Adrenal gland (tissue), 12 donors: ENCODE data around the gene EIF1AD. TPM values are rescaled to one million over a fixed set of nuclear protein-coding genes. Genes with fewer than 3 reads are reported as not detected.

Source experiments
- DNase-seq, 7 donors: peaks; one replicate each; pipeline ENCODE4 v3.0.0-alpha.2; 2019 to 2020
- H3K27ac ChIP-seq, 5 donors: fragments of 200-600 bp; sonication (generic) in 4 of 5; 1 replicate in 3 of 5; 2 replicates in 2 of 5; pipeline versions ENCODE4 v1.5.1 to v1.8.0; 2016 to 2020; ENCODE audit warnings: mild to moderate bottlenecking in 1 of 5
- H3K27me3 ChIP-seq: fragments of 200-600 bp; 2 replicates; pipeline ENCODE4 v1.8.0; 2021
- H3K36me3 ChIP-seq, 2 donors: fragments of 200-600 bp; replicated peaks in 1 of 2; 1 replicate in 1 of 2; 2 replicates in 1 of 2; pipeline versions ENCODE4 v1.5.1 to v1.8.0; 2018 to 2022
- H3K4me1 ChIP-seq, 2 donors: fragments of 200-600 bp; replicated peaks in 1 of 2; 1 replicate in 1 of 2; 2 replicates in 1 of 2; pipeline versions ENCODE4 v1.5.1 to v1.8.0; 2018 to 2021
- H3K4me3 ChIP-seq, 4 donors: fragments of 200-600 bp; sonication (generic) in 3 of 4; one replicate each; pipeline ENCODE4 v1.5.1; 2016 to 2018
- H3K9me3 ChIP-seq, 3 donors: fragments of 200-600 bp; sonication (generic) in 1 of 3; replicated peaks in 1 of 3; 1 replicate in 2 of 3; 2 replicates in 1 of 3; pipeline versions ENCODE4 v1.5.1 to v1.8.0; 2016 to 2021
- CTCF ChIP-seq, 6 experiments: fragments of 450-650 bp in 4 of 6; fragments of 200-600 bp in 2 of 6; sonication (generic) in 1 of 6; IDR thresholded peaks; 1 replicate in 5 of 6; 2 replicates in 1 of 6; pipeline versions ENCODE4 v1.5.1 to v1.8.0; 2016 to 2021; ENCODE audit warnings: antibody characterized with exemption in 6 of 6, mild to moderate bottlenecking in 2 of 6, moderate library complexity in 1 of 6
- POLR2A ChIP-seq, 2 donors: fragments of 450-650 bp; IDR thresholded peaks; one replicate each; pipeline ENCODE4 v1.6.1; 2017; ENCODE audit warnings: antibody characterized with exemption in 2 of 2, mild to moderate bottlenecking in 2 of 2, moderate library complexity in 1 of 2
- WGBS, 4 donors: extraction: QIAGEN DNeasy Blood & Tissue Kit in 2 of 4; methylation state at CpG; one replicate each; pipeline versions ENCODE4 v1.1.5 to v1.1.7; 2013 to 2017; 5-methylcytosine and 5-hydroxymethylcytosine counted together
- intact Hi-C, 2 donors: fragments of 100-400 bp; cut with DNase I; formaldehyde crosslinking; loops; one replicate each; pipeline versions ENCODE4 v1.14.1 to v1.15.0; 2022 to 2023
- polyA plus RNA-seq, 3 donors: library from polyadenylated mRNA; stranded (reverse); fragments of 200-250 nt in 2 of 3; fragments of 350-450 nt in 1 of 3; fragmentation: Illumina TruSeq in 1 of 3; extraction: RNeasy Lipid Tissue Mini Kit (QIAGEN cat#74804) in 1 of 3; gene quantifications; one replicate each; pipeline ENCODE4 v1.2.3, GENCODE V29; 2013 to 2014
- total RNA-seq, 9 donors: library from RNA; depleted of rRNA in 4 of 9; stranded (reverse); fragments of >200 nt in 4 of 9; fragments of 120-200 nt in 1 of 9; fragmentation: NEBNext Ultra II Directional in 1 of 9; extraction: Animal tissue kit (Norgen Biotek cat#: 25700) in 1 of 9; gene quantifications; one replicate each; pipeline versions ENCODE4 v1.1.0 to v1.2.4, GENCODE V29; 2013 to 2023
- donor health status: healthy with polysubstance abuse.
- donor health status: Bipolar disorder and iron deficiency.
- donor health status: DM: yes; HTN: yes; CAD: no.
- donor health status: DM: no; HTN: no; CAD: no.
- donor health status: DM: no; HTN: no; CAD: no.
- donor health status: DM: yes; HTN: yes; CAD: no.

EIF1AD gene
- total and polyA plus RNA-seq, 12 donors = 15.5 to 49.0 (median 29.6) TPM

- intact Hi-C loops = loop anchor here (5.0 to 10.0 kb wide), 2 partner anchors 99 to 256 kb away; partner anchors contain the start of gene RNASEH2C (in 1 of the 2)
- no peaks in the 10 kb centered on the region for H3K4me1 ChIP-seq
- WGBS, 4 donors = 72 to 79% (median 78%) methylated on average over 3 to 12 of the region's 12 CpGs
- H3K9me3 ChIP-seq = no peaks in the 10 kb centered on the region
- no peak overlapping the region for H3K4me3 ChIP-seq
- no peak for TF ChIP-seq POLR2A (IDR thresholded peaks at IDR 0.05)
- no peak for TF ChIP-seq CTCF (IDR thresholded peaks at IDR 0.05)
- DNase-seq = no peak
- no peaks in the 10 kb centered on the region for H3K27me3 ChIP-seq
- no peak overlapping the region for H3K27ac ChIP-seq
- H3K36me3 ChIP-seq = peaks cover 0 to 33% of the 10 kb centered on the region in 2 donors
Measured at GRCh38 chr11:65981101-65981740, 20.7 kb downstream of the EIF1AD start.

- Histone ChIP-seq H3K36me3 (peaks cover 0 to 35% of the 10 kb centered on the region in 2 donors), H3K9me3 (no peaks in the 10 kb centered on the region), H3K4me3 (no peak overlapping the region), H3K27me3 (no peaks in the 10 kb centered on the region), H3K27ac (no peak overlapping the region), H3K4me1 (no peaks in the 10 kb centered on the region)
- no peak for TF ChIP-seq CTCF (IDR thresholded peaks at IDR 0.05)
- no peak for TF ChIP-seq POLR2A (IDR thresholded peaks at IDR 0.05)
- 85 to 94% (median 90%) methylated on average over 7 to 10 of the region's 10 CpGs for WGBS, 4 donors
- intact Hi-C loops = no loop called here
- no peak for DNase-seq
Measured at GRCh38 chr11:65979261-65979759, 22.6 kb downstream of the EIF1AD start.

GRCh38 chr11:65978391-65979238, 23.3 kb downstream of the EIF1AD start:
- intact Hi-C loops = no loop called here
- Histone ChIP-seq H3K4me3 (no peak overlapping the region), H3K27ac (no peak overlapping the region), H3K36me3 (peaks cover 0 to 35% of the 10 kb centered on the region in 2 donors), H3K4me1 (no peaks in the 10 kb centered on the region), H3K9me3 (no peaks in the 10 kb centered on the region), H3K27me3 (no peaks in the 10 kb centered on the region)
- TF ChIP-seq POLR2A (IDR thresholded peaks at IDR 0.05) (no peak), CTCF (IDR thresholded peaks at IDR 0.05) (no peak)
- DNase-seq = no peak
- 91 to 98% (median 93%) methylated on average over 16 to 34 of the region's 34 CpGs for WGBS, 4 donors

GRCh38 chr11:65977621-65978390, 24.2 kb downstream of the EIF1AD start:
- no peak for DNase-seq
- no peaks in the 10 kb centered on the region for H3K27me3 ChIP-seq
- WGBS, 4 donors = 83 to 90% (median 87%) methylated on average over 23 to 29 of the region's 29 CpGs
- peaks cover 0 to 38% of the 10 kb centered on the region in 2 donors for H3K36me3 ChIP-seq
- no peak overlapping the region for H3K4me3 ChIP-seq
- no peaks in the 10 kb centered on the region for H3K4me1 ChIP-seq
- no peak for TF ChIP-seq CTCF (IDR thresholded peaks at IDR 0.05)
- TF ChIP-seq POLR2A (IDR thresholded peaks at IDR 0.05) = no peak
- intact Hi-C loops = no loop called here
- no peaks in the 10 kb centered on the region for H3K9me3 ChIP-seq
- no peak overlapping the region for H3K27ac ChIP-seq
